Measurements from ENCODE around the gene CD164L2.

The CD164L2 gene

DNA sequence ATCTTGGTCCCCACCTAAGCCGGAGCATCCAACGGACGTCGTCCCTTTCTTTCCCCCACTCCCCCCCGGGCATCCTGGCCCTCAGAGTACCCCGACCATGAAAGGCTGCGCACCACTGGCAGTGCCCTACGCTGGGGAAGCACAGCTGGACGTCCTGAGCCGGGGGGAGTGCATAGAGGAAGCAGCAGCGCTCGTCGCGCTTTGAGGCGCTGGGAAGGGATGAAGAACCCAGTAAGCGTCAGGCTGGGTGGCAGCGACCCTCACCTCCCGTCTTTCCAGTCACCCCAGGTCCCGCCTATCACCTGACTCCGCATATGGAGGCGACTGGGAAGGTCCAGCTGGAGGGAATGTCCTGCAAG, 22.1 kb downstream of the CD164L2 start:
- DNase-seq = no peak

DNA sequence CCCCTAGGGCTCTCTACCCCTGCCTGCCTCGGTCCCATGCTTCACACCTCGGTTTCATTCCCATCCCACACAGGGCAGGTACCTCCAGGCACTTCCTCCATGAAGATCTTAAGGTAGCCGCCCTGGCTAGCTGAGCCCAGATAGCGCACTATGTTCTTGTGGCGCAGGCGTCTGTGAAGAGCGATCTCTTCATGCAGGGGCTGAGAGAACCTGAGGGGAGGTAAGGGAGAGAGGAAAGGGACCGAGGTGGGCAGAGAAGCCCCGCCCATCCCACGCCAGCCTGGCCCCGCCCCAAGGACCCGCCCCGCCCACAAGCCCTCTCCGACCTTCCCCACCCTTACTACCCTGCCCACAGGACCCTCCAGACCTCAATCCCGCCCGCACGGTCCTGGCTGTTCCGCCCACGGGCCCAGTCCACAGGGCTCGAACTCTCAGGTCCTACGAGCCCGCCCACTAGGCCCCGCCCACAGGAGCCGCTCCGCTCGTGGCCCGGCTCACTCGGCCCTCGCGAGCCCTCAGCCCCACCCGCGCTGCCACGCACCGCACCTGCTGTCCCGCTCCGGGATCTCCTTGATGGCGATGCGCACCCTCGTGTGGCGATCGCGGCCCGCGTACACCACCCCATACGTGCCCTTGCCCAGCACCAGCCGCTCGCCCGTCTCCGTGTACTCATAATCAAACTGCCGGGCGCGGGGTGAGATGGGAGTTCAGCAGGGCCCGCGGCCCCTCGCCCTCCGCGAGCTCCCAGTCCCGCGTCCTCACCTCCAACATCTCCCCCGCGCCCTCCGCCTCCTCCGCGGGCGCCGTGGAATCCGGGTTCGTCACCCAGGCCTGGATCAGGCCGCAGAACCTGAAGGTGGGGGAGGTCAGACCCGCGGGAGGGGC, 22.7 kb downstream of the CD164L2 start:
- no peak for DNase-seq

DNA sequence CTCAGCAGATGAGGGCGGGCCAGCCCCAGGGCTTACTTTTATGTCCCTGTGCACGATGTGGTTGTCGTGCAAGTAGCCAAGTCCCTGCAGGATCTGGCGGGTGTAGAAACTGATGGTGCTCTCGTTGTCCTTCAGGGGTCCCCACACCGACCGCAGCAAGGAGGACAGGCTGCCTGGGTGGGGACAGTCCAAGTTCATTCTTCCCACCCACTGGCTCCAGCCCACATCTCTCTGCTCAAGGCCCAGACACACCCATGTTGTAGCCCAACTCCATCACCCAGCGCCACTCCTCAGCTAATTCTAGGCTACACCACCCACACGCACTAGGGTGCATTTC, 23.3 kb downstream of the CD164L2 start:
- DNase-seq = no peak

DNA sequence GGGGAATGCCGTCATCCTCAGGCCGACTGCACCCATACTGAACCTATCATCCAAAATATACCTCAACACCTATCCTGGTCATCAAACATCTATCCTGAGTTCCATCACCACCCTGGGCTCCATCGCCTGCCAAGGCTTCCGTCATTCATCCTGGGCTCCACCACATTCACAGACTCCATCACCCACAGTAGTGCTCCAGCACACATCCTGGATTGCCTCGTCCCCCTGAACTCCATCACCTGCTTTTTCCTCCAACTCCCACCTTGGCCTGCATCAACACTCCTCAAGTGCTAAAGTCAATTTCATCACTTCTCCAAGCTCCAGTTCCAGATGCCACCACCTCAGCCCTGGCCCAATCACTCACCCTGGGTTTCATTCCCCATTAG, 24.2 kb downstream of the CD164L2 start:
- DNase-seq = no peak

DNA sequence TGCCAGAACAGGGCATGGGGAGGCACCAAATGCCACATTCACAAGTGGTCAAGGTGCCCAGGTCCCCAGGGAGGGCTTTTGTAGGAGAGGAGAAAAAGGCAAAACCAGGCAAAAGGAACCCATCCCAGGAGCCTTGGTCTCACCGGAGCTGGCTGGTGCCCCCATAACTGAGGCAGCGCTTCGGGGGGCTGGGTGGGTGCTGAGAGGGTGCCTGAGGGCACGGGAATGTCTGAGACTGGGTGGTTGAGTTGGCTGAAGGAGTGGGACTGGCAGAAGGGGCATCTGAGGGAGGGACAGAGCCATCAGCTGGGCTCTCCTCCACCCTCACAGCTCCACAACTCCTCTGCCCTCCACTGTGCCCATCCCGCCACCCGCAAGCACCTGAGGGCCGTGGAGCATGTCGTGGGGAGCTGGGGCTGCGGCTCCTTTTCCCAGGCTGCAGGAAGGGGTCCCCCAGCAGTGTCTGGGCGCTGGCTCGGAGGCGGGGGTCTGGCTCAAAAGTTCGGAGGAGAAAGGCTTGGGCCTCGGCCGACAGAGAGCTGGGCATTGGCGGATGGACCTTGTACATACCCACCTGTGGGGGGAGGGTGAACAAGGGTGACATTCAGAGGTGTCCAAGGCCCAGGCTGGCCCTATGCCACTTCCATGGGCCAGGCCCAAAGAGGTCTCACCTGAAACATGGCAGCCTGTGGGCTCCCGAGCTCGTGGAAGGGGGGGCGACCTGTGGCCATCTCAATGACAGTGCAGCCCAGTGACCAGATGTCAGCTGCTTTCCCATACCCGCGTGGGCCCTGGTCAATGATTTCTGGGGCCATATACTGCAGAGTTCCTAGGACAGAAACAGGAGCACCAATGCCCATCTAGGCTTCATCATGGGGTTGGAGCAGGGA, 24.9 kb downstream of the CD164L2 start:
- DNase-seq = no peak

DNA sequence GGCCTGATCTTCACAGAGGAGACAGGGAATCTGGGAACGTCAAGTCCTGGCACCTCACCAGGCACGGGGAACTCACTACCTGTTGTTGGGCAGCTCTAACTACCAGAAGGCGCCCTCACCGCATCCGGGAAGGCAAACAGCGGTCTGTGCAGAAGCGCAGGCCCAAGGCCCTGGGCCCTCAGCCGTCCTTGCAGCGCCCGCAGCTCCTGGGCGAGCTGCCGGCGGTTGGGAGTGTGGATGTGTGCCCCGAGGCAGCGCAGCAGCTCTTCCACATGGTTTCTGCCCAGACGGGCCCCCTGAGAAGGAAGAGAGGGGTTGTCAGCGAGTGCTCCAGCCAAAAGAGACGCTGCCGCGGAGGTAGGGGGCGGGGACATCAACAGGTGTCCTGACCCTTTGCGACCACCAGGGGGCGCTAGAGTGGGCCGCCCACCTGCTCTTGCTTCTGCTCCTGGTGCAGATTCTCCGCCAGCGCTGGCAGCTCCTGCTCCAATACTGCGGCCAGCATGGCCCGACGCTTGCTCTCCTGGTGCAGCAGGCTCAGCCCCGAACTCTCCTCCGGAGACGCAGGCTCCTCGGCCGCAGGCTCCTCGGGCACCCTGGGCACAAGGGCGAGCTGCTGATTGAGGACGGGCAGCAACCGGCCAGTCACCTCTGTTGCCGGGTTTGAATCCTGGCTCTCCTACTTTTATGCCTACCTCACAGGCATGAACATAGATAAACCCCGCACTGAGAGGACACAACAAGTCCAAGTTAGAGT, 25.7 kb downstream of the CD164L2 start:
- peak; percentile 35 for DNase-seq

DNA sequence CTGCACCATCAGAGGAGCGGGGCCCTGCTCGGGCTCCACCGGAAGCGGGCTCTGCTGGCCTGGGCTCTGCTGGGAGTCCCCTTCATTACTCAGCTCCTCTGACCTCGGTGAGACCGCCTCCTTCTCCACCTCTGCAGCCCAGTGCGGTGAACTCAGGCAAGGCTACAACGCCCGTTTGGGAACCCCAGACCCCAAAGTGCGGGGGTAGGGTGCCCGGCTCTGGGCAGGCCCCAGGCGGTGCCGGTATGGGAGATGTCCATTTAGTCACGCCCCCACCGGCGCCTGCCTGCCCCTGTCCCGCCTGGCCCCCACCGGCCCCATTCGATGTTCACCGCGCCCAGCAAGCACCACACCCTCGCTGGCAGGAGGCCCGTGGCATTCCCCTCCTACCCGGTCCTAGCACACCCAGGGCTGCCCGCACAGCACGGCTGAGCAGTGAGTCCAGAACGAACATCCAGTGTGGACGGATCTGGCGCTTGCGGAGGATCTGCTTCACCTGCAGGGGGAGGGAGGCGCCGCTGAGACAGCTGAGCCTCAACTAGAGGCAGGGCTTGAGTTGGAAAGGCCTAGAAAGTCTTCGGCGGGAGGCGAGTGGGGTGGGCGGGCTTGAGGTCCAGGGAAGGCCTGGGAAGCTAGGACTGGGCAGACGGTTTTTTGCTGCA, 26.4 kb downstream of the CD164L2 start:
- DNase-seq = no peak

DNA sequence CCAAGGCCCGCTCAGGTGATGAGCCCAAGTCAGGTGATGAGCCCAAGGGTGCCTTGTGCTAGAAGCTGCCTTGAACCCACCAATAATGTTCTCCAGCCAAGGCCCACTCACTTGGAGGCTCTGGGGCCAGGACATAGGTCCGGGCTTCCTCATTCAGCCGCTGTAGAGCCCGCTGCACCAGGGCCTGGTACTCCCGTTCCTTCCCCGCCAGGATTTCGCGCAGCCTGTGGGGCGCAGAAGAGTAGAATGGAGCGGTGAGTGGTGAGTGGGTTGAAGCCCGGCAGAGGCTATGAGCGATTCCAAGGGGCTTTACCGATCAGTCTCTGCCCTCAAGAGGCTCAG, 26.9 kb downstream of the CD164L2 start:
- no peak for DNase-seq

DNA sequence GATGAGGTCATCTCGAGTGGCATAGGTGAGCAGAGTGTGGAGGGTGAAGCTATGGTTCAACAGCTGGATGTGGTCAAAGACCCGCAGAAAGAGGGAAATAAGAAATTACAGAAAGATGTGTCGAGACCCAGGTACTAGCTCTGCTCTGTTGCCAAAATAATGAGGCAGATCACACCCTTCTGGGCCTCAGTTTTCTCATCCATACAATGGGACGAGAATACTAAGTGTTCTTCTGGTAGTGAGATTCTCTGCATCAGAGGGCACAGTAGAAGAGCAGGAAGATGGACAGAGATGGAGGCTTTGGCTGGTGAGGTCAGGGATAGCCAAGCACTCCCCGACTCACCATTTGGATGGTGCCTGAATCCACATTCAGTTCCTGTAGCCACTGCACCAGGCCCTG, 27.4 kb downstream of the CD164L2 start:
- no peak for DNase-seq

DNA sequence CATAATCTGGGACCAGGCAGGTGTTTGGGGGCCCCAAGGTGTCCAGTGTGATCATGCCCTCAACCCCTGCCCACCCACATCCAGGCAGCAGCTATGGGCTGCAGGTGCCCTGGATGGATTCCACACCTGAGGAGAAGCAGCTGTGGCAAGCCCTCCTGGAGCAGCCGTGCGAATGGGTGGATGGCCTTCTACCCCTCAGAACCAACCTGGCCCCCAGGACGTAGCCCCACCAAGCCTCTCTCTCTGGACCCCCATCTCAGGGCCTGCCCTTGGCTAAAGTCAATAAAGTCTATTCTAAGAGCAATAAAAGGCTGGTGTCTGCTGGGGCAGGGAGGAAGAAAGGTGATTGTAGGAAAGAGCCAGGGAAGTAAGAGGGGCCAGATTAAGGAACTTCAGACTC, 29.5 kb downstream of the CD164L2 start:
- no peak for DNase-seq

DNA sequence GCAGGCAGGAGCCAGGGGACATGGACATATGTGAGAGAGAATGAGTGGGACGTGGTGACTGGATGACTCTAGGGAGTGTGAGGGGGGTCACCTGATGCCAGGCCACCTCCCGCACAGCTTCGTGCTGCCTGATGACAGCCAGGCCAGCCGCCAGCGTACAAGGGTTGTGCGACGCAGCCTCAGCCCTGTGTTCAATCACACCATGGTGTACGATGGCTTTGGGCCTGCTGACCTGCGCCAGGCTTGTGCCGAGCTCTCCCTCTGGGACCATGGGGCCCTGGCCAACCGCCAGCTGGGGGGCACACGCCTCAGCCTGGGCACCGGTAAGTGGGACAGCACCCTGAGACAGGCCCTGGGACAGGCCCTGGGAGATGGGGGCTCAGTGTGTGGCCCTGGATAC, 30.0 kb downstream of the CD164L2 start:
- DNase-seq = no peak

DNA sequence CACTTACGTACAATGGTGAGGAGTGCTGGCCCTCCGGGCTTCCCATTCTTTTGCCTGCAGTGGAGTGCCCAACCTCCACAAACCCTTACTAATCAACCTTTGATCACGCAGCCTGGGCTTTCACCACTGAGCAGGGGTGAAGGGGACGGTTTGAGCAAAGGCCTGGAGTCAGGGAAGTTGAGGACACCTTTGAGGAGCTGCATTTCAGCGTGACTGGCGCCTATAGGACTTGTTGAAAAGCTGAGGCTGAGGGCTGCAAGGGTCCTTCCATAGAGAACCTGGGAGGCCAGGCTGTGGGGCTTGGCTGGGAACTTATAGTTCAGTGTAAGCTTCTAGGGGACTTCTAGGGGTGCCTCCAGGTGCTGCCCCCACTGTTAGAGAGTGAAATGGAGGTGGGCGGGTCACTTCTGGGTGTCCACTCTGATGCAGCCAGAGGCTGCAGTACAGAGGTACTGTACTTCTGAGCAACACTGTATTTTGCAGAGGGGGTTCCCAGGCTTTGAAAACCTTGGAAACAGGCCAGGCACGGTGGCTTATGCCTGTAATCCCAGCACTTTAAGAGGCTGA, 31.5 kb downstream of the CD164L2 start:
- DNase-seq = no peak

DNA sequence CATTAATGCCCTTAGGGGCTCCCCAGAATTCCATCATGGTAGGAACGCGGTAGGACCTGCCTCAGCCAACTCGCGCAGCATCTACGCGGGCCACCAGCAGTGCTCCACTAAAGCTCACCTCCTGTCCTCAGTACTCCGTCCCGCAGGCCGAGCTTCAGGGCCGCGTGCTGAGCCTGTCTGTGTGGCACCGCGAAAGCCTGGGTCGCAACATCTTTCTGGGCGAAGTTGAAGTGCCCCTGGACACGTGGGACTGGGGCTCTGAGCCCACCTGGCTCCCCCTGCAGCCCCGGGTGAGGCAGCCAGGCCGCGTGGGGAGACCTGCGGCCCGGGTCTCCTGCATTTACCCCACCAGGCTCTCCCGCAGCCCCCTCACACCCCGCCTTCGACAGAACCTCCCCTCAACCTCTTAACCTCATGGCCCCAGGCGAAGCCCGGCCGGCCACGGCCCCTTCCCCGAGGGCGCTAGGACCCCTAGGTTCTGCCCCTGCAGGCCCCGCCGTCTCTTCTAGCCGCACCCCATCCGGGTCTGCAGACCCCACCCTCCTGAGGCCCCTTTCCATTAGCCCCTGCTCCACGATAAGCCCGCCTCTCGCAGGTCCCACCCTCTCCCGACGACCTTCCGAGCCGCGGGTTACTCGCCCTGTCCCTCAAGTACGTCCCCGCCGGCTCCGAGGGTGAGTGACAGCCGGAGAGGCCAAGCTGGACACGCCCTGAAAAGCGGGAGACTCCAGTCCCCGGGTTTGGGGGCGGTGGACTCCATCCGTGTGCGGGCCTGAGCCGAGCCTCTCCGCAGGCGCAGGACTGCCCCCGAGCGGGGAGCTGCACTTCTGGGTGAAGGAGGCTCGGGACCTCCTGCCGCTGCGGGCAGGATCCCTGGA, 32.2 kb downstream of the CD164L2 start:
- DNase-seq = no peak

DNA sequence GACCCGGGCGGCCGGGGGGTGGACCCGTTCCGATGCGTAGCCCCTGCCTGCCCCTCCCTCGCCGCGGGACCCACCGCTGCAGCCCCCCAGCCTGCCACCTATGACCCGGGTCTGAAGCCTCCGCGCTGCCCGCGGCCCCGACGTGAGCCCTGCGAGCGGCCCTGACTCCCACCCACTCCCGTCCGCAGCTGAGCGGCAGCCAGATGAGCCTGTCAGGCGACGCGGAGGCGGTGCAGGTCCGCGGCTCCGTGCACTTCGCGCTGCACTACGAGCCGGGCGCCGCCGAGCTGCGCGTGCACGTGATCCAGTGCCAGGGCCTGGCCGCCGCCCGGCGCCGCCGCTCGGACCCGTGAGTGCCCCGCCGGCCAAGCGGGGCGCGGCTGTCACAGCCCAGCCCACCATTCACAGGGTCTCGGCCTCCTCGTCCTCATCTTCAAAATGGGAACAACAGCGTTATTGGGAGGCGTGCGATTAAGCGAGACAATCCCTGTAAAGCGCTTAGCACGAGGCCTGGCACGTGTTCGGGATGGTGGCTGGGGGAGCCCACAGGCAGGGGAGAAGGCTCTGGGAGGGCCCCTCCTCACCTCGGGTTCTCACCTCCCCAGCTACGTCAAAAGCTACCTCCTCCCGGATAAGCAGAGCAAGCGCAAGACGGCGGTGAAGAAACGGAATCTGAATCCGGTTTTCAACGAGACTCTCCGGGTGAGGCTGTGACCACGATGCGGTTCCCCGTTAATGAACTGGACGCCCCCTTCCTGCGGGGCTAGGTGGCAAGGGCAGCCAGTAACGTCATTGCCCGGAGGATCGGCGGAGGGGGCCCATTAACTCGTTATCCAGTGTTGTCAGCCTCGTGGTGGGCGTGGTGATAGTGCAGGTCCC, 33.1 kb downstream of the CD164L2 start:
- DNase-seq = peak; percentile 74

DNA sequence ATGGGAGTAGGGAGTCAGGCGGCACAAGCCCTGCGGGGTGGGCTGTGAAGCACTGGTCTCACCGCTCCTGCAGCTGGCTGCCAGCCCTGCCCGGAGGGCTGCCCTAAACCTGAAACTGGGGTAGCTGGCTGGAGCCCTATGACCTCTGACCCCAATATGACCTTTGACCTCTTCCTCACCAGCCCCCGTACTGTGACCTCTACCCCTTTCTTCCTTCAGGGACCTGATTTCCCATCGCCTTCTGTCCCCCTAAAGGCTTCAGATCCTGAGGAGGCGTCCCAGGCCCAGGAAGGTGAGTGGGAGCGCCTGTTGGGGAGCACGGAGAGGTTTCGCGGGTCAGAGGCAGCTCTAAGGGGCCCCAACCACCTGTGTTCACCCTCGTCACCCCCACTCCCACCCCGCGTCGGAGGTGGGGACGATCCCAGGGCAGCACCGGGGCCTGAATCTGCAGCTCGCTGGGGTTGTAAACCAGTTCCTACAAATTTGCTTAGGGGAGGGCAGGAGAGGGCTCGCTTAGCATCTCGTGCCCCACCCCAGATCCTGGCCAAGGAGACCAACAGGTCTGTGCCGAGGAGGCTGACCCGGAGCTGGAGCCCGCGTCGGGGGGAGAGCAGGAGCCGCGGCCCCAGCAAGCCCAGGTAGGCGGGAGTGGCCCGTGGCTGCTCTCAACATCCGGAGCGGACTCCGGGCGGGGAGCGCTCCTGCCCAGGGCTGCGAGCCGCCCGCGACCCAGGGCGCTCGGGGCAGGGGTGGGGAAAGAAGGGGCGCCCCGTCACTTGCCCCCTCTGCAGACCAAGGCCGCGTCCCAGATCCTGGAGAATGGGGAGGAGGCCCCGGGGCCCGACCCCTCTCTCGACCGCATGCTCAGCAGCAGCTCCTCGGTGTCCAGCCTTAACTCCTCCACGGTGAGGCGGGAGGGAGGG, 34.0 kb downstream of the CD164L2 start:
- DNase-seq = no peak

DNA sequence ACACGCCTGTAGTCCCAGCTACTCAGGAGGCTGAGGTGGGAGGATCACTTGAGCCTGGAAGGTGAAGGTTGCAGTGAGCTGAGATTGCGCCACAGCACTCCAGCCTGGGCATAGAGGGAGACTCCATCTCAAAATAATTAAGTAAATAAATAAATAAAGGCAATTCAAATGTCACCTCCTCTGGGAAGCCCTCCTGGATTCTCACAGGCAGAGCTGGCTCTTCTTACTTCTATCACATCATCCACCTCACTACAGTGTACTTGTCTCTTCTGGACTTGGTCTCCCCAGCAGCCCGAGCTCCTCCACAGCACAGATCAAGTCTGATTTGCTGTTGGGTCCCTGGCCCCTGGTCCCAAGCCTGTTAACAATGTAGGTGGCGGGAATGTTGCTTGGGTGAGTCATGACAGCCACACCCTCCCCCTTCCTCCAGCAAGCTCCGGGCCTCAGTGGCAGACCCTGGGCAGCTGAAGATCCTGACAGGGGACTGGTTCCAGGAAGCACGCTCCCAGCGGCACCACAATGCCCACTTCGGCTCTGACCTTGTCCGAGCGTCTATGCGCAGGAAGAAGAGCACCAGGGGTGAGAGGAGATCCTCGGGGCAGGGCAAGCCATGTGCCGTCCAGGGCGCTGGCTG, 36.0 kb downstream of the CD164L2 start:
- DNase-seq = no peak

DNA sequence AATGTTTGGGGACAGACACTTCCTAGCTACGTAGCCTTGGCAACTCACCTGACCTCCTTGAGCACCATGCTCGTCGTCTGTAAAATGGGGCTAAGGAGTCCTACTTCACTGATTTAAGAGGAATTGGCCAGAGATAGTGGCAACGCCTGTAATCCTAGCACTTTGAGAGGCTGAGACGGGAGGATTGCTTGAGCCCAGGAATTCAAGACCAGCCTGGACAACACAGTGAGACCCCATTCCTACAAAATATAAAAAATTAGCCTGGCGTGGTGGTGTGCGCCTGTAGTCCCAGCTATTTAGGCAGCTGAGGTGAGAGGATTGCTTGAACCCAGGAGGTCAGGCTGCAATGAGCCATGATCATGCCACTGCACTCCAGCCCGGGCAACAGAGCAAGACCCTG, 36.8 kb downstream of the CD164L2 start:
- DNase-seq = no peak

DNA sequence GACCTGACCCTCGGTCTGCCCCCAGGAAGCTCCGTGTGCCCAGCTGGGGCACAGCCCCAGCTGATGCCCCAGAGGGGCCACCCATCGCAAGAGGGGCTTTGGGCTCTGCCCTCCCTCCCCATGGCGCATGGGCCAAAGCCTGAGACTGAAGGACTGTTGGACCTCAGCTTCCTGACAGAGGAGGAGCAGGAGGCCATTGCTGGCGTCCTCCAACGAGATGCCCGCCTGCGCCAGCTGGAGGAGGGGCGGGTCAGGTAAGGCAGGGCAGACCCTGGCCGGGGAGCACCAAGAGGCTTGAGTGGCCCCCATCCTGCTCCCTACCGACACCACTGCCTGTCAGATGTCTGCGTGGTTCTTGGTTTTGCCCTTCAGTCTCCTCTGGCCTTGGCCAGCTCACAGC, 37.9 kb downstream of the CD164L2 start:
- no peak for DNase-seq

DNA sequence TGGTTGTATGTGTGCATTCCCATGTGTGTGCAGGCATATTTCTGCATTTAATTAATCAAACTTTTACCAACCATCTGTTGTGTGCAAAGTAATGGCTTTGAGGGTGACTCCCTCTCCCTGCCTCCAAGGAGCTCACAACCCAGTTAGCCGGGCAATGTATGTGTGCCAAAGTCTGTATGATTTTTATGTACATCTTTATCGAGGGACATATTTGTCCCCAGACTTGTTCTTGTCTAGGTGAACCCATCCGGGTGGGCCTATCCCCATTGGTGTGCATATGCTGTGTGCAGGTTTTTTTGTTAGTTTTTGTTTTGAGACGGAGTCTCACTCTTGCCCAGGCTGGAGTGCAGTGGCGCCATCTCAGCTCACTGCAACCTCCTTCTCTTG, 39.5 kb downstream of the CD164L2 start:
- DNase-seq = no peak

Measured in NCI-H1092 (cell line).